Fibroblast of lung (primary cell): ENCODE results near the gene TAB3. TPM values are rescaled to one million over a fixed set of nuclear protein-coding genes. Genes with fewer than 3 reads are reported as not detected.

Source experiments
- DNase-seq, 2 donors: peaks; one replicate each; pipeline versions ENCODE4 v3.0.0 to v3.0.0-alpha.2; 2010; ENCODE audit warnings: low read depth in 2 of 2
- H2AFZ ChIP-seq: 2 replicates; pipeline ENCODE4 v1.5.1; 2012; ENCODE audit warnings: low read length, control low read depth, inconsistent platforms
- H3K27ac ChIP-seq: 2 replicates; pipeline ENCODE4 v1.5.1; 2011; ENCODE audit warnings: low read length, control low read depth; ENCODE audit not compliant: insufficient read depth
- H3K27me3 ChIP-seq: 2 replicates; pipeline ENCODE4 v1.5.1; 2011; ENCODE audit warnings: mild to moderate bottlenecking, low read length; ENCODE audit not compliant: control insufficient read depth, insufficient read depth
- H3K36me3 ChIP-seq: 2 replicates; pipeline ENCODE4 v1.5.1; 2011; ENCODE audit warnings: low read length; ENCODE audit not compliant: control insufficient read depth, insufficient read depth
- H3K4me1 ChIP-seq: 2 replicates; pipeline ENCODE4 v1.5.1; 2011; ENCODE audit warnings: low read length; ENCODE audit not compliant: control insufficient read depth, insufficient read depth; ENCODE audit errors: extremely low read depth
- H3K4me2 ChIP-seq: 2 replicates; pipeline ENCODE4 v1.5.1; 2011; ENCODE audit warnings: low read length, control low read depth; ENCODE audit not compliant: insufficient read depth; ENCODE audit errors: extremely low read depth
- H3K4me3 ChIP-seq, 4 experiments: fragments of 200-600 bp in 1 of 4; sonication (generic) in 1 of 4; replicated peaks in 1 of 4; 2 replicates each; pipeline ENCODE4 v1.5.1; 2011 to 2016; ENCODE audit warnings: low read length in 4 of 4, low read depth in 3 of 4, mild to moderate bottlenecking in 3 of 4, control low read depth in 2 of 4, inconsistent platforms in 1 of 4, mixed read lengths in 1 of 4; ENCODE audit not compliant: insufficient read depth in 1 of 4; ENCODE audit errors: control extremely low read depth in 1 of 4
- H3K79me2 ChIP-seq: 2 replicates; pipeline ENCODE4 v1.5.1; 2012; ENCODE audit warnings: mild to moderate bottlenecking, low read length, inconsistent platforms; ENCODE audit not compliant: control insufficient read depth, insufficient read depth
- H3K9ac ChIP-seq: 2 replicates; pipeline ENCODE4 v1.5.1; 2011; ENCODE audit warnings: mild to moderate bottlenecking, low read length, control low read depth; ENCODE audit not compliant: insufficient read depth
- H3K9me3 ChIP-seq: 2 replicates; pipeline ENCODE4 v1.5.1; 2012; ENCODE audit warnings: low read depth, low read length; ENCODE audit not compliant: control insufficient read depth, insufficient read depth
- H4K20me1 ChIP-seq: 2 replicates; pipeline ENCODE4 v1.5.1; 2011; ENCODE audit warnings: low read length; ENCODE audit not compliant: control insufficient read depth, insufficient read depth; ENCODE audit errors: extremely low read depth
- CTCF ChIP-seq, 2 donors: IDR thresholded peaks in 1 of 2; conservative IDR thresholded peaks in 1 of 2; 1 replicate in 1 of 2; 2 replicates in 1 of 2; pipeline ENCODE4 v1.5.1; 2011 to 2012; ENCODE audit warnings: low read length in 2 of 2, control low read depth in 1 of 2, inconsistent platforms in 1 of 2, low read depth in 1 of 2, mild to moderate bottlenecking in 1 of 2
- EZH2 ChIP-seq: IDR thresholded peaks from 2 replicates; pipeline ENCODE4 v1.5.1; 2012; ENCODE audit warnings: low read length, control low read depth, mild to moderate bottlenecking; ENCODE audit errors: missing control alignments
- polyA plus RNA-seq, 2 donors: library from polyadenylated mRNA; depleted of rRNA in 1 of 2; stranded (reverse) in 1 of 2; unstranded in 1 of 2; fragments of >200 nt; gene quantifications; 2 replicates each; pipeline ENCODE4 v1.2.1, GENCODE V29; 2011 to 2012; ENCODE audit warnings: missing spikeins in 1 of 2
- total RNA-seq: library from RNA; depleted of rRNA; stranded (reverse); fragments of >200 nt; gene quantifications from 2 replicates; pipeline ENCODE4 v1.2.1, GENCODE V29; 2014

The TAB3 gene
- total and polyA plus RNA-seq, 2 donors (not counting 1 experiment from before 2014, with no cell fraction given): 8.6 to 14.9 TPM

- no peak overlapping the region for H3K4me3 ChIP-seq
- no peaks in the 10 kb centered on the region for H3K9me3 ChIP-seq
- H3K9ac ChIP-seq: no peak overlapping the region
- H2AFZ ChIP-seq: no peak overlapping the region
- DNase-seq: no peak
- no peaks in the 10 kb centered on the region for H4K20me1 ChIP-seq
- no peaks in the 10 kb centered on the region for H3K36me3 ChIP-seq
- no peak overlapping the region for H3K4me2 ChIP-seq
- TF ChIP-seq EZH2: no peak
- peak in 1 of 2 donors; percentile 10 for TF ChIP-seq CTCF (conservative IDR thresholded peaks at IDR 0.05 in 1 of 2, IDR thresholded peaks at IDR 0.05 in 1 of 2; ENCODE audit: low read depth in 1 of 2, low read length in 2 of 2)
- no peaks in the 10 kb centered on the region for H3K4me1 ChIP-seq
- H3K27ac ChIP-seq: no peak overlapping the region
- H3K79me2 ChIP-seq: no peaks in the 10 kb centered on the region
- no peaks in the 10 kb centered on the region for H3K27me3 ChIP-seq
Observed at GRCh38 chrX:30865015-30865414, 24.0 kb downstream of the TAB3 start.

GRCh38 chrX:30864383-30864785 is 24.7 kb downstream of the TAB3 start:
- Histone ChIP-seq H3K36me3 (no peaks in the 10 kb centered on the region), H3K9me3 (no peaks in the 10 kb centered on the region), H3K4me1 (no peaks in the 10 kb centered on the region), H4K20me1 (no peaks in the 10 kb centered on the region), H3K4me3 (no peak overlapping the region), H3K9ac (no peak overlapping the region), H3K79me2 (no peaks in the 10 kb centered on the region), H3K27ac (no peak overlapping the region), H2AFZ (no peak overlapping the region), H3K27me3 (no peaks in the 10 kb centered on the region), H3K4me2 (no peak overlapping the region)
- DNase-seq: peak in 1 of 2 donors; percentile 3
- TF ChIP-seq CTCF (conservative IDR thresholded peaks at IDR 0.05 in 1 of 2, IDR thresholded peaks at IDR 0.05 in 1 of 2; ENCODE audit: low read depth in 1 of 2, low read length in 2 of 2): no peak
- no peak for TF ChIP-seq EZH2

GRCh38 chrX:30863974-30864373 is 25.1 kb downstream of the TAB3 start:
- Histone ChIP-seq H3K9me3 (no peaks in the 10 kb centered on the region), H3K4me3 (no peak overlapping the region), H3K27me3 (no peaks in the 10 kb centered on the region), H3K4me2 (no peak overlapping the region), H3K79me2 (no peaks in the 10 kb centered on the region), H3K27ac (no peak overlapping the region), H3K4me1 (no peaks in the 10 kb centered on the region), H2AFZ (no peak overlapping the region), H3K9ac (no peak overlapping the region), H4K20me1 (no peaks in the 10 kb centered on the region), H3K36me3 (no peaks in the 10 kb centered on the region)
- TF ChIP-seq EZH2 (no peak), CTCF (conservative IDR thresholded peaks at IDR 0.05 in 1 of 2, IDR thresholded peaks at IDR 0.05 in 1 of 2; ENCODE audit: low read depth in 1 of 2, low read length in 2 of 2) (no peak)
- DNase-seq: peak in 1 of 2 donors; percentile 19
